ENCODE data around the gene TMIGD1. TPM values are rescaled to one million over a fixed set of nuclear protein-coding genes. Genes with fewer than 3 reads are reported as not detected.

Gene TMIGD1
- total and polyA plus RNA-seq, 2 of the 13 experiments (the other 11 are each of a cell fraction or from before 2014, with no cell fraction given), result not detected

- TF ChIP-seq ZBTB46 (CRISPR knock-in tag; IDR thresholded peaks at IDR 0.05; ENCODE audit: borderline replicate concordance) (no peak), GATA4 (IDR thresholded peaks at IDR 0.05; ENCODE audit: borderline replicate concordance, low read depth) (no peak), ZXDC (CRISPR knock-in tag; IDR thresholded peaks at IDR 0.05) (peak; percentile 16; the same call in 1 of the 2 replicates), ZNF768 (CRISPR knock-in tag; IDR thresholded peaks at IDR 0.05) (no peak), BRCA1 (CRISPR knock-in tag; IDR thresholded peaks at IDR 0.05) (no peak), ZNF558 (CRISPR knock-in tag; IDR thresholded peaks at IDR 0.05; ENCODE audit: borderline replicate concordance) (0 out of 2 replicates have a peak, but pooled peaks have one; percentile 29), ZBTB34 (CRISPR knock-in tag; IDR thresholded peaks at IDR 0.05) (no peak), EED (CRISPR knock-in tag; IDR thresholded peaks at IDR 0.05) (no peak), TFDP1 (CRISPR knock-in tag; IDR thresholded peaks at IDR 0.05; ENCODE audit: borderline replicate concordance) (peak; percentile 71; the same call in 1 of the 2 replicates), CCDC6 (CRISPR knock-in tag; IDR thresholded peaks at IDR 0.05) (no peak), ERF (CRISPR knock-in tag; IDR thresholded peaks at IDR 0.05) (peak; percentile 9; the same call in 1 of the 2 replicates), SP4 (CRISPR knock-in tag; IDR thresholded peaks at IDR 0.05) (no peak), NR2F2 (IDR thresholded peaks at IDR 0.05; ENCODE audit: borderline replicate concordance, low read depth) (no peak), ZNF605 (CRISPR knock-in tag; IDR thresholded peaks at IDR 0.05) (no peak), MNT (IDR thresholded peaks at IDR 0.05) (no peak), ZGPAT (CRISPR knock-in tag; IDR thresholded peaks at IDR 0.05) (0 out of 2 replicates have a peak, but pooled peaks have one; percentile 19), ZNF580 (CRISPR knock-in tag; IDR thresholded peaks at IDR 0.05; ENCODE audit: borderline replicate concordance, low read depth) (no peak), ZNF577 (CRISPR knock-in tag; IDR thresholded peaks at IDR 0.05; ENCODE audit: borderline replicate concordance, low read depth) (no peak)
These were observed 42.9 kb downstream of the TMIGD1 start (continued) for GRCh38 chr17:30290696-30291542.
